NCI-H2107 treated with DMSO at 0.1 percent for 48 hours (cell line): Measurements from ENCODE around the gene COPS3.

Experiments used
- DNase-seq: peaks from one replicate; lab custom pipeline; 2025; ENCODE audit not compliant: unreplicated experiment; lab: John Stamatoyannopoulos, UW

COPS3 gene

GRCh38 chr17:17196776-17197175 is 84.3 kb downstream of the COPS3 start:
- DNase-seq: no peak
